ENCODE results near the gene AKAP13. TPM values are rescaled to one million over a fixed set of nuclear protein-coding genes. Genes with fewer than 3 reads are reported as not detected.

AKAP13 gene
- polyA plus RNA-seq, 1 experiment = 15.5 TPM

GRCh38 chr15:85557385-85557784, 177.0 kb downstream of the AKAP13 start:
- no peaks in the 10 kb centered on the region for H3K9me3 ChIP-seq (ENCODE audit: control insufficient read depth, insufficient read depth, low read length)
- no peak for DNase-seq (ENCODE audit: low read depth, low spot score)
- no peak for TF ChIP-seq CTCF (IDR thresholded peaks at IDR 0.05; ENCODE audit: low read depth, low read length)
- CTCF ChIA-PET = interaction anchor here (1.9 kb wide), 1 partner anchor 52 kb away, joined by 8 read pairs; no protein-coding TSS in a partner anchor
- no peaks in the 10 kb centered on the region for H3K27me3 ChIP-seq (ENCODE audit: control insufficient read depth, insufficient read depth, low read length)
- no peak overlapping the region for H3K4me3 ChIP-seq (ENCODE audit: low read depth, low read length)
- H3K27ac ChIP-seq (ENCODE audit: low read depth, low read length) = no peak overlapping the region
- POLR2A ChIA-PET = no interaction called here

- Histone ChIP-seq H3K27me3 (ENCODE audit: control insufficient read depth, insufficient read depth, low read length) (no peaks in the 10 kb centered on the region), H3K9me3 (ENCODE audit: control insufficient read depth, insufficient read depth, low read length) (no peaks in the 10 kb centered on the region), H3K4me3 (ENCODE audit: low read depth, low read length) (no peak overlapping the region), H3K27ac (ENCODE audit: low read depth, low read length) (no peak overlapping the region)
- TF ChIP-seq CTCF (IDR thresholded peaks at IDR 0.05; ENCODE audit: low read depth, low read length) = no peak
- CTCF ChIA-PET = interaction anchor here (0.5 to 1.2 kb wide), 2 partner anchors 11 to 73 kb away, joined by 3 to 5 read pairs; no protein-coding TSS in a partner anchor
- POLR2A ChIA-PET = no interaction called here
- DNase-seq (ENCODE audit: low read depth, low spot score) = no peak
These were observed 178.4 kb downstream of the AKAP13 start for GRCh38 chr15:85558848-85559247.

GRCh38 chr15:85559530-85559929, 179.1 kb downstream of the AKAP13 start:
- no peak for TF ChIP-seq CTCF (IDR thresholded peaks at IDR 0.05; ENCODE audit: low read depth, low read length)
- ChIA-PET POLR2A (no interaction called here), CTCF (interaction anchor here (1.2 kb wide), 1 partner anchor 74 kb away, joined by 3 read pairs; no protein-coding TSS in a partner anchor)
- Histone ChIP-seq H3K27ac (ENCODE audit: low read depth, low read length) (no peak overlapping the region), H3K27me3 (ENCODE audit: control insufficient read depth, insufficient read depth, low read length) (no peaks in the 10 kb centered on the region), H3K9me3 (ENCODE audit: control insufficient read depth, insufficient read depth, low read length) (no peaks in the 10 kb centered on the region), H3K4me3 (ENCODE audit: low read depth, low read length) (no peak overlapping the region)
- no peak for DNase-seq (ENCODE audit: low read depth, low spot score)

GRCh38 chr15:85562824-85563223, 182.4 kb downstream of the AKAP13 start:
- Histone ChIP-seq H3K27ac (ENCODE audit: low read depth, low read length) (no peak overlapping the region), H3K9me3 (ENCODE audit: control insufficient read depth, insufficient read depth, low read length) (no peaks in the 10 kb centered on the region), H3K27me3 (ENCODE audit: control insufficient read depth, insufficient read depth, low read length) (no peaks in the 10 kb centered on the region), H3K4me3 (ENCODE audit: low read depth, low read length) (no peak overlapping the region)
- DNase-seq (ENCODE audit: low read depth, low spot score) = no peak
- ChIA-PET CTCF (no interaction called here), POLR2A (no interaction called here)
- no peak for TF ChIP-seq CTCF (IDR thresholded peaks at IDR 0.05; ENCODE audit: low read depth, low read length)

- no peak for TF ChIP-seq CTCF (IDR thresholded peaks at IDR 0.05; ENCODE audit: low read depth, low read length)
- no peaks in the 10 kb centered on the region for H3K27me3 ChIP-seq (ENCODE audit: control insufficient read depth, insufficient read depth, low read length)
- POLR2A ChIA-PET = no interaction called here
- CTCF ChIA-PET = no interaction called here
- H3K27ac ChIP-seq (ENCODE audit: low read depth, low read length) = no peak overlapping the region
- DNase-seq (ENCODE audit: low read depth, low spot score) = no peak
- no peaks in the 10 kb centered on the region for H3K9me3 ChIP-seq (ENCODE audit: control insufficient read depth, insufficient read depth, low read length)
- H3K4me3 ChIP-seq (ENCODE audit: low read depth, low read length) = no peak overlapping the region
These were observed 182.9 kb downstream of the AKAP13 start for GRCh38 chr15:85563328-85563727.

Data from AG04450 (cell line).